Measurements from ENCODE around the gene ATOH8.

The ATOH8 gene

GRCh38 chr2:85747441-85747840 lies 6.3 kb upstream of the ATOH8 start:
- no peak overlapping the region for H3K4me3 ChIP-seq (ENCODE audit: low read depth, low read length)
- no peak for DNase-seq (ENCODE audit: low read depth, low spot score)
- in situ Hi-C loops (cut with HindIII; ENCODE audit: low sequenced_read_pairs) = no loop called here
- no peak for TF ChIP-seq CTCF (IDR thresholded peaks at IDR 0.05; ENCODE audit: low read depth, low read length)

- in situ Hi-C loops (cut with HindIII; ENCODE audit: low sequenced_read_pairs) = no loop called here
- DNase-seq (ENCODE audit: low read depth, low spot score) = no peak
- TF ChIP-seq CTCF (IDR thresholded peaks at IDR 0.05; ENCODE audit: low read depth, low read length) = no peak
- no peak overlapping the region for H3K4me3 ChIP-seq (ENCODE audit: low read depth, low read length)
Observed at GRCh38 chr2:85748039-85748734, 5.6 kb upstream of the ATOH8 start.

DNA sequence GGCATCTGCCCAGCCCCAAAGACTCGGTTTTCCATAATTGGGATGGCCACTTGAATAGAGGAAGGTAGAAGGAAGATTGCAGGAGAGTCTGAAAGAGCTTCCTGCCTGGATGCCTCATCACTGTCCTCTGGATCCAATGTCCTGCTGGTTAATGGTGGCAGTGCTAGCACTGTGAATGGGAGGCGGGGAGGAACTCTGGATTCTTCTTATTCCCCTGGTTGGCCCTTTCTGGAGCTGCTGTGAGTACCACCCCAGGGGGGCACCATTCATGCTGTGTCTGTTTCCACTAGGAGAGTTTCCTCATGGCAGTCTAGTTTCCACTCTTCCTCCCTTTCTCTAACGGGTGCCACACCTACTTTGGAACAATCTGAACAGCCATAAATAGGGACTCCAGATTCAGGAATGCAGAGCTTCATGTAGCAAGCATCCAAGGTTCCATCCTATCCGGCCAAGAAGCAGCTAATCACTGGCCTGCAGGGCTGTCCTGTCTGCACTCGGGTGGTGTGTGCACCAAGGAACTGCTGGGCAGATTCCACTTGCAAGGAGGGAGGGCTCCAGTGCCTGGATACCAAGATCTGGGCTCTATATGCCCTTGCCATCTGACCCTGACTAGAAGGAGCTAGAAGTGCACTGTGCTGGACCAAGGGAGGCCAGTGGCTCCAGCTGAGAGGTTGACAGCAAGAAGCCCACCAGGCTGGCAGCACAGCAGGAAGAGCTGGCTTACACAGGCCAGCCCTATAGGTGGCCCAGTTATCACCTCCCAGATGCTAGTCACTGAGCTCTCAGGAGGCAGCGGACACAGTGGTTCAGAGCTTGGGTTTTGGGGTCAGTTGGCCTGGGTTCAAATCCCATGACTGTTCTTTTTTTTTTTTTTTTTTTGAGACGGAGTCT lies 4.6 kb upstream of the ATOH8 start:
- in situ Hi-C loops (cut with HindIII; ENCODE audit: low sequenced_read_pairs) = no loop called here
- DNase-seq (ENCODE audit: low read depth, low spot score) = no peak
- TF ChIP-seq CTCF (IDR thresholded peaks at IDR 0.05; ENCODE audit: low read depth, low read length) = no peak
- no peak overlapping the region for H3K4me3 ChIP-seq (ENCODE audit: low read depth, low read length)

DNA sequence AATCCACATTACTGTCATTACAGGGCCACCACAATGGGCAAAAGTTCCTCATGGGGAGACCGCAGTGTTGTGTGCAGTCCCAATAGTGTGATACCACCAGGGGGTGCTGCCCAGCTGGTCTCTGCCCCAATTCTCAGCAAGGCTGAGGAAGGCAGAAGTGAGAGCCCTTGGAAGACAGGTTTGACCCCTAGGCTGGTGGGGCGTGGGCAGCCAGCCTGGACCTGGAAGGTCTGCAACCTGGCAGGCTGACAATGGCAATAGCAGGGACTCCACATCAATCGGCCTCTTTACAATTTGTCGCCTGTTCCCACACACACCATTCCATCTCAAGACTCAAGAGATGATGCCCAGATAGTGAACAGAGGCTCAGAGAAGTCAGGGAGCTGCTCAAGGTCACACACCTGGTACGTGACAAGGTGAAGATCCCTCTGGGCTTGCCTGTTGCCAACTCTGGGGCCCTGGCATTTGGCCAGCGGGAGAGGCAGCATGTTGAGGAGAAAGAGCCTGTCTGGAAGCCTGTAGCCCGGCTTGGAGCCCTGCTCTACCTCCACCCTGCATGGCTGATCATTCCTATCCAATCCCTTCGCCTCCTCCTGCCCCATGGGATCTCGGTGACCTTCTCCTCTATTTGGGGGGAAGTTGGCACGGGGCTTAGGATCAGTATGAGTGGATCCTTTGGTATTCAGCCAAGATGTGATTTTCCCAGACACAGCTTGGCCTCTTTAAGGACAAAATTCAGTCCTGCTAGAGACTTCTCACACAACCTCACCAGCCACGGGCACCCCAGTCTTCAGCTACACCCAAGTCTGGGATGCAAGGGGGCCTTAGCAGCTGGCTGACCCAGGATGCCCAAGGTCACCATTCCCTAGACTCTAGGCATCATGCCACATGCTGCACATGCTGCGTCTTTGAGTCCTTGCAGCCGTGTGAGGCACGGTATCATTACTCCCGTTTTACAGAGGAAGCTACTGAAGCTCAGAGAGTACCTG lies 2.9 kb upstream of the ATOH8 start:
- no peak overlapping the region for H3K4me3 ChIP-seq (ENCODE audit: low read depth, low read length)
- in situ Hi-C loops (cut with HindIII; ENCODE audit: low sequenced_read_pairs) = no loop called here
- DNase-seq (ENCODE audit: low read depth, low spot score) = no peak
- peak; percentile 90 for TF ChIP-seq CTCF (IDR thresholded peaks at IDR 0.05; ENCODE audit: low read depth, low read length)

DNA sequence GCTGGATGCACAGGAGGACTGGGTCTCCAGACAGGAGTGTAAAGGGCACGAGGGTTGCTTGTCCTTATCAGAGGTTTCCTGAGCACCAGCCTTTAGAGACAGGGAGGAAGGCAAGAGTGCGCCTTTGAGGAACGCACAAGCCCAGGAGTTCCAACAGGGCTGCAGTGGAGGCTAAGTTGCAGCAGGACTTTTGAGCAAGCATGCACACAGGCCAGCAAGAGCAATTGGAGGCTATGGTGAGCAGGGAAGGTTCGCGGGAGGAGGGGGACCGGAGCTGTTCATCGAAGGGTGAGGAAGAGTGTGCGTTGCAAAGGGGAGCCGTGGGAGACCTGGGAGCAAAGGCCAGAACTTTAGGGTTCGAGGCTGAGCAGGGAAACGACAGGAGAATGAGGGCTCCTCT lies 2.2 kb upstream of the ATOH8 start:
- no peak for TF ChIP-seq CTCF (IDR thresholded peaks at IDR 0.05; ENCODE audit: low read depth, low read length)
- in situ Hi-C loops (cut with HindIII; ENCODE audit: low sequenced_read_pairs) = no loop called here
- no peak overlapping the region for H3K4me3 ChIP-seq (ENCODE audit: low read depth, low read length)
- no peak for DNase-seq (ENCODE audit: low read depth, low spot score)

GRCh38 chr2:85753035-85753524 lies 711 bp upstream of the ATOH8 start:
- in situ Hi-C loops (cut with HindIII; ENCODE audit: low sequenced_read_pairs) = no loop called here
- DNase-seq (ENCODE audit: low read depth, low spot score) = no peak
- H3K4me3 ChIP-seq (ENCODE audit: low read depth, low read length) = peak overlapping the region; percentile 82
- no peak for TF ChIP-seq CTCF (IDR thresholded peaks at IDR 0.05; ENCODE audit: low read depth, low read length)
